Measurements from ENCODE around the gene KLF2. TPM values are rescaled to one million over a fixed set of nuclear protein-coding genes. Genes with fewer than 3 reads are reported as not detected.

The KLF2 gene
- total RNA-seq, 2 donors from 2014 or later, result 28.2 to 29.4 TPM

DNA sequence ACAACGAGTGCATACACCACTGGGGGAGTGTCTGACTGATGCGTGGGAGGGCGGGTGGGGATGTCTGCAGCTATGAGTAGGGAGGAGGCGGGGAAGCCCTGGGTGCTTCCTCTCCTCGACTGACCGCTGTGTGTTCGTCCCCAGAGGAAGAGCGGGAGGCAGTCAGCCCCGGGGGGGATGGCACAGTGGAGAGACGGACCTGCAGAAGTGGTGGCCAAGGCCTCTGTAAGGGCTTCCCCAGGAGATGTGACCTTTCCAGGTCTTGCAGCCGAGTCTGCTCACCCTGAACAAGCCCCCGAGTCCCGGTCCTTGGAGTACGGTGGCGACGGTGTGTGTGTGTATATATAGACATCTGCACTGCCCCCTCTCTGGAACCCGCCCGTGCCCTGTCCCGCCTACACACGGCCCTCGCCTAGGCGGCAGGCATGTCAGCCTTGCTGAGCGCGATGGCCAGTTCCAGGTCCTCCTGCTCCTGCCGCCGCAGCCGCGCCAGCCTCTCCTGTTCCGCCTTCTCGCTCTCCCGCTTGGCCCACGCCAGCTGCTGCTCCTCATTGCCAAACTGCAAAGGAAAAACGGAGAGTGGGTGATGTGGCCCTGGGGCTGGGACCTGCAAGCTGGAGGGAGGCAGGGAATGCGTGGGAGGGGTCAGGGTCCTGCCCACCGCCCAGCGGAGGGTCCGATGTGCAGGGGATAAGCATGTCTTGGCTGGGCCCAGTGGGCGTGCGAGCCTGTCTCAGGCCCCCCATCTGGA lies 30.8 kb downstream of the KLF2 start:
- intact Hi-C loops (cut with DNase I, micrococcal nuclease), result loop anchor here in 1 of 2 donors (5.0 kb wide), 1 partner anchor 88 kb away; no protein-coding TSS in a partner anchor
- ATAC-seq (peak; percentile 29), DNase-seq (no peak)

DNA sequence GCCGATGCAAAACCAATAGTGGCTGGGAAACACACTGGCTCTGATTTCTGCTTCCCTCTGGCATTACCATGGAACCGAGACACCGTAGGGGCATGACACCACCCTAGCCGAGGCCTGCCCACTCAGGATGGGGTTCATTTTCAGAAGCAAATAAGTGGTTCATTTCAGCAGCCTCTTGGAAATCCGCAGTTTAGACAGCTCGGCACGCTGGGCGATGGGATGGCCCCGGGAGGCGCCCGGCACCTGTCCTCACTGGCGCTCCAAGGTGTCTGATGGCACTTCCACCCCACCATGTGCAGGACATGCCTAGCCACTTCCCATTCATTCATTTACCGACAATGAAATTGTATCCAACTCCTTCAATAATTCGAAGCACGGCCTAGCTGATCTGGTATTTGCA lies 33.8 kb downstream of the KLF2 start:
- DNase-seq, result no peak
- ATAC-seq, result no peak
- intact Hi-C loops (cut with DNase I, micrococcal nuclease), result loop anchor here in 1 of 2 donors (5.0 kb wide), 1 partner anchor 91 kb away; no protein-coding TSS in a partner anchor

DNA sequence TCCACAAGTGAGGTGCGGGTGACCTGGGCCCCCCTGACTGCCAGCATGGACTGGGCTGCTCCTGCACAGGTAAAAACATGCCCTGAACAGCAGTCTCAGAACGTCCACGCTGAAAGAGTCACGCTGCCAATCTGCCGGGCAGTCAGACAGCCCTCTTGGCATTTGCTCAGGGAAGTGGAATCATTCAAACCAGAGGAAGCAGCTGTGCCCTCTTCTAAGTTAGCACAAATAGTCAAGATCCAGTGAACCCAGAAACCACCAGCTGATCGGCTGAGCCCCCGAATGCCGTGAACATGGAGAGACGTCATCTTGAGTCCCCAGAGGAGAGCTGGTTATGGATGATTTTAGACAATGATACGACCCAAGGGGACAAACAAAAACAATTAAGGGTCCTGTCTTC lies 34.4 kb downstream of the KLF2 start:
- DNase-seq (no peak), ATAC-seq (no peak)
- intact Hi-C loops (cut with DNase I, micrococcal nuclease), result loop anchor here in 1 of 2 donors (5.0 kb wide), 1 partner anchor 92 kb away; no protein-coding TSS in a partner anchor

DNA sequence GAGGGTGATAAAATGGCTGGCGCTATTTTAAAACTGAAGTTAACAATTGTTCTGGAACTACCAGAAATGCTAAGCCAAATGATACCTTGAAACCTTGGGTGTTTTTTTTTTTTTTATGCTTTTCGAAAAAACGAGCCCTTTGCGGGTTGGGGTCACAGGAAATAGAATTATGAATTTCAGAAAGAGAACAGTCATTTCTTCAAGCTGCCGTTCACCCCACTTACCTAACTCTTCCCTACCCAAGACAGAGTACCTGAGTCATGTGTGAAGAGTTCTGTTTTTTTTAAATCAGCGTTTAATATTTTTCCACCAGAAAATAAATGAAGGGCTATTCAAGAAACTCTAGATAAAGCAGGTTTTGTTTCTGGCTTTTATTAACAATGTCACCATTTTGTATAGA lies 35.3 kb downstream of the KLF2 start:
- ATAC-seq (no peak), DNase-seq (no peak)
- intact Hi-C loops (cut with DNase I, micrococcal nuclease), result loop anchor here in 1 of 2 donors (5.0 kb wide), 1 partner anchor 93 kb away; no protein-coding TSS in a partner anchor

DNA sequence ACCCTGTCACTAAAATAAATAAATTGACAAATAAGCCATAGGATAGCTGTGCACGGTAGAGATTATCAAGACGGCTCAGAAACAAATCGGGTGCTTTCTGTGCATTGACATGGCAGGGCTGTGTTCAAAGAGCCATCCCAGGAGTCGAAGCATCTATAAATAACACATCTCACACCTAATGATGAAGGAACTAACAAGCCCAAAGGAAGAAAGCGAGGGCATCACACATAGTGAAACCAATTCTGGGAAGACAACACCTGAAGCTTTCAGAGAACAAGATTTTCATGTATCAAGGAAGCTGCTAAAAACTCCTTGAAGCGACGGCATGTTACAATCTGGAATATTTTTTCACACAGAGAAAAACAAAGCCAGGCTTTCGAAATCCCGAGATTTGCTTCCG lies 36.1 kb downstream of the KLF2 start:
- ATAC-seq (no peak), DNase-seq (no peak)
- intact Hi-C loops (cut with DNase I, micrococcal nuclease), result no loop called here

DNA sequence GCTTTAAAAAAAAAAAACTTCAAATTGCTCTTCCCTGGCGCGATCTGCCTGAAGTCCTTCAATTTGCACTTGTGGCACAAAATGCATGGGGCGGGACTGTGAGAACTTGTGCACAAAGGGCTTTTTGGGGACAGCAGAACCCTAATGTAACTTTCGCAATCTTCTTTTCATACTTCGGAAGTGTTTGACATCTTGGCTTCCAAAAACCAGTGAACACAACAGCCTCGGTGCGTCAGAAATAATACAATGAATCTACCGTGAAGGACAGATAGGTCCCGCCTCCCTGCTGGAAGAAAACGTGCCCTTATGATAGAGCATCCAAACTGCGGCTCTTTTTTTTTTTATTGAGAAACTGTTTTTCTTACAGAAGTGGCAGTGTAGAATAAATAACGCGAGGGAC lies 36.6 kb downstream of the KLF2 start:
- intact Hi-C loops (cut with DNase I, micrococcal nuclease), result no loop called here
- no peak for ATAC-seq
- no peak for DNase-seq

DNA sequence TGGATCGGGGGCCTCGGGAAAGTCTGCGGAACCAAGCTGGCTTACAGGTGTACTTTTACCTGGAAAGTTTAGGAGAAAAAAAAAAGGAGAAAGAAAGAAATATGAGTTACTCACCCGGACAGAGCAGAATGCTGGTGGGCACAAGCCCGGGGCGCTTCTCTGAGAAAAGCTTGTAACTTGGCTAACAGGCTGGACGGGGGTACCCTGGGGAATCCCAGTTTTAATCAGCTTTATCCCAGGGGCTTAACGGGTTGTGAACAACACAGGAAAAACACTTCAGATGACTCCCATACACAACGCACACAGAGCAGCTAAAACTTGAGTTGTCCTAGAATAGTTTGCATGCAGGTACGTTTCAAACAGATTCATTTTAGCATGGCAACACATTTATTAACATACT lies 37.3 kb downstream of the KLF2 start:
- intact Hi-C loops (cut with DNase I, micrococcal nuclease), result no loop called here
- no peak for ATAC-seq
- no peak for DNase-seq

DNA sequence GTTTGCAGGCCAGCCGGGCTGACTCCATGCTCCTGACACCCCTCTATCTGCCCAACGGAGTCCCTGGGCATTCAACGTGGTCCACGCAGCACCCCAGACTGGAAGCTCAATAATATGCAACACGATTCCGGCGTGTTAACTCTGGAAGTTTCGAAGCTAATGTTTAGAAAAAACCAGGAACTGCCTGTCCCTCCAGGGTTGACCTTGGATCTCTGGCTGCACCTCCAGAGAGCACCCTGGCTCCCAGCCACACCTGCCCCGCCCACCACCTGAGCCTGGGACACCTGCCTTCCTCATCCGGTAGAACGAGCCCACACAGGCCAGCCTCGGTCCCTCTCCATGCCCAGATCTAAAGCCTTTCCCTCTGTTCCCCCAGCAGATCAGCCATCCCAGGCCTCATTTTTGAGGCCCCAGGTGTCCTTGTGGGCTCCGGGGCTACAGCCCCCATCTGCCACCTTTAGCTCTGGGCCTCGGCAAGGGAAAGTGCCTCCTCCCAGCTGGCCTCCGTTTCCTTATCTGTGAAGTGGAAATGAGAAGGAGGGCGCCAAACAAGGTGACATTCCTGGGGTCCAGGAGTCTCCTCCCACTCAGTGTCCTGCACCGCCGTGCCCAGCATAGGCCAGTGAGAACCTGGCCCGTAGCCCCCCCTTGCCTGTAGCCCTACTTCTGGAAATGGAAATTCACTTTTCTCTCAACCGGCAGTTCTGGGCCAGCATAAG lies 38.7 kb downstream of the KLF2 start:
- intact Hi-C loops (cut with DNase I, micrococcal nuclease), result no loop called here
- DNase-seq (peak; percentile 91 to 92), ATAC-seq (peak; percentile 98)

DNA sequence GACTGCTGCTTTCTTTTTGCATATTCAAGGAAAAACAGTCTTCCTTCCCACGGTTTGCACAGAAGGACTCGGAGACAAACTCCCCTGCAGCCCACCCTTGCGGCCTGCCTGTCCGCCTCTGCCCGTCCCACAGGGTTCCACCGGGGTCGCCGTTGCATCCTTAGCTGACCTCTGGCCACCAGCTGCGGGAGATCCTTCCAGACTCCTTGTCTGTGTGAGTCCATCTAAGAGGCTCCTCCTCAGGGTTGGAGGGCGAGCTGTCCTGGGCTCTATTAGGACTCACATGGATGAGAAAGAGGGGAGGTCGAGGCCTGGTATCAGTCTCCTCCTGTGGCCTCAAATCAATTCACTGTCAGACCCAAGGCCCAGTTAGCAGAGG lies 39.2 kb downstream of the KLF2 start:
- intact Hi-C loops (cut with DNase I, micrococcal nuclease), result no loop called here
- DNase-seq (no peak), ATAC-seq (no peak)

DNA sequence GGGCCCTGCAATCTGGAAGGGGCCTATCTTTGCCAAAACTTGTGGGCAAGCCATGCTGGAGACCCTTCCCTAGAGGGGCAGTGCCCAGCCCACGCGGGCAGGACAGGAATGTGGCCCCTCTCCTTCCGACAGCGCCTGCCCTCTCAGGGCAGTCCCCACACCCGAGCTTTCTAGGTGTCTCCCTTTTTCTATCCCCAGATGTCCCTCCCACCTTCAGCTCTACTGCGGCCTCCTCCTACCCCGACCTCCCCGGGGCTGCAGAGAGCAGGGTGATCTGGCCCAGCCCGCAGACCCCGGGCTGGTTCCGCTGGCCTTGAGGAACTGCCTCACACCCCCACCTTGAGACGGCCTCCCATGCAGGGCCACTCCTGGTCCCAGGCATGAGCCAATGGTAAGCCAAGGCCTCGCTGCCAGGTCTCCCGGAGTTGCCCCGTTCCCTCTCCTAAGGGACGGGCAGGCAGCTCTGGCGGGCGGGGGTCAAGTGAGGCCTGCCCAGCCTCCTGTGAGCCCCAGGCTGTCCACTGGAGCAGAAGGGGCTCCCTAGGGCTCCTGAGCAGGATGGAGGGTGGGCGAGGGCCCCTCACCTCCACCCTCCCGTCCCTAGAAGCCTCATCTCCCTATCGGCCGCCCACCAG lies 39.7 kb downstream of the KLF2 start:
- DNase-seq, result no peak
- intact Hi-C loops (cut with DNase I, micrococcal nuclease), result no loop called here
- ATAC-seq, result no peak

DNA sequence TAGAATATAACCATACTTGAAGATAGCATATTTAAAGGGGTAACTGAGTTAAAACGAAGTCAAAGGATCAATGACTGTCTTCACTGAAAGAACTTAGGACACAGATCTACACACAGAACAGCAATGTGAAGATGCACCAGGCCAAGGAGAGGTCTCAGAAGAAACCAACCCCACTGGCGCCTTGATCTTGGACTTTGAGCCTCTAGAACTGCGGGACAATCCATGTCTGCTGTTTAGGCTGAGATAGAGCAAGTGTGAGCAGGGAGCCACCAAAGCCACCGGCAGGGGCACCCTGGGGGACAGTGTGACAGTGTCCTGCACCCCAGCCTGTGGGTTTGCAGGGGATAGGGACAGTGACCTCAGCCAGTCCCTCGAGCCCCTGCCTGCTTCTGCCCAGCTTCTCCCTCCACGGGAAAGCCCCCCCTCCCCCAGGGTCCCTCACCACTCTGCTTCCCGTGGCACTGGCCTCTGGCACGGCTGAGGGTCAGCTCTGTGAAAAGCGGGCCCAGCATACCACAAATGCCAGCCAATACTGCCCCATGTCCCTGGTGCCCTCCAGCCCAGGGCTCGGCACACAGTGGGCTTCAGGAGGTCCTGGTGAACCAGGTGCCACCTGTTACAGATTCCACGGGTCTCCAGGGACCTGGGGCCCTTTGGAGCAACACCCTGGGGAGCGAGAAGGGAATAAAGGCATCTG lies 40.8 kb downstream of the KLF2 start:
- DNase-seq (no peak), ATAC-seq (peak; percentile 31)
- intact Hi-C loops (cut with DNase I, micrococcal nuclease), result no loop called here

DNA sequence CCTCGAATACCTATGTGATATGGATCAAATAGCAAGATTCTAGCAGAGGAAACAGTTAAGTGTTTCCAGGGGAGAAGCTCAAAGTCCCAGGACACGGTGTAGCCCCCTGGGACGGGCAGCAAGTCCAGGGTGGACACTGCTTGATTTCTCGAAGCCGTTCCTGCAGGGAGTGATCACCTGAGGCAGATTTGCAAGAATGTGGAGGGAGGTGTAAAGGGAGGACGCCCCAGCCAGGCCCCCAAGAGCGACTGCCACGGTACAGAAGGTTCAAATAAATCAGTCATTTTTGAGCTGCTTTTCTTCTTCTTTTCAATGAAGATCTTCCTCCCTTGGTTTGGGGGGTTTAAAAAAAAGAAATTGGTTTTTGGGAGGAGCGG lies 41.4 kb downstream of the KLF2 start:
- intact Hi-C loops (cut with DNase I, micrococcal nuclease), result no loop called here
- no peak for ATAC-seq
- no peak for DNase-seq

DNA sequence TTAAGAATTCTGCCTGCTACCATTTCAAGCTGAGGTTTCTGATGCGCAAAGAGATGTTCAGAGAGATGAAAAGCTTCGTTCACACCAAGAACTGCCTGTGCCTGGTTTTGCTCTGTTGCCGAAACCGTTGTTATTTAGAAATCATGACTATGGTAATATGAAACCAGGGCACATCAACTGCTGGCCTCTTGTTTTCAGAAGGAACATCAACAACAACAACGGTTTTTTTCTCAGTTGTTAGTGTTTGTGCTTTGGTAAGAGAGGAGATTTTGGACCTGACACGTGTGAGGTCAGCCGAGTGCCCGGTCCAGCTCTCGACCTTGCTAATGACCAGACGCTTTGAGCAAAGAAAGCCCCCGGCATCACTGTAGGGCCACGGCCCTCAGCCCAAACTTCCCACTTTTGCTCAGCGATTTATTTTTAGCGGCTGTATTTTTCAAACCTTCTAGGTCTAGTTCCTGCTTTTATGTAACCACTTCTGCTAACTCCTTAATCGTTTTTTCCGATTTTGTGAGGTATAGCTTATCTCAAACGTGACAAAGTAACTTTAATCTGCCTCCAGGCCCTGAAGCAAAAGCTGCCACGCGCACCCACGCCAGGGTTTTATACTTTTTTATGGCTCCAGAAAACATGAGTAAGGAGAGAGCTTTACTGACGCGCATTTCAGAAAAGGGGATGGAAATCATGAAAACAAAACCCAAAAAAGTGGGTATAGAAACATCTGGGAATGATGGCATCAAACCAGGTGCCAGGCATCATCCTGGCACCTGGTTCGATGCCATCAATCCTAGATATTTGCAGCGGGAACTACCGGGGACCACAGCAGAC lies 42.0 kb downstream of the KLF2 start:
- intact Hi-C loops (cut with DNase I, micrococcal nuclease), result no loop called here
- ATAC-seq (no peak), DNase-seq (no peak)

DNA sequence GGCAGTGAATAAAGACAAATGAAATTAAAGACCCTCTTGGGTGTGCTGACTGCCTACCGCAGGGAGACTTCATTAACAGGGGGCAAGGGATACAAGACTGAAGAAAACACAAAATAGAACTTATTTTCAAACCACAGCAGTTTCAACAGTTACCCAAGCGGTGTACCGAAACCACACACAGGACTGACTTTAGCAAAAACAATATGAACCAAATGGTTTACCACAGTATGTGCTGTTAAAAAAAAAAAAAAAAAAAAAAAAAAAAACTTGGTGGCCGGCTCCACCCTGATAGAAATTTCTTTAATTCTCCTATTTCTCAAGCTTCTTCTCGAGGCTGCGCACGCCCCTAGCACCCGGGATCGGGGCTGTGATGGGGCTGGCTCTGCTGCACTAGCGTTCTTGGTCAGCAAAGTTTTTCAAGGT lies 42.6 kb downstream of the KLF2 start:
- intact Hi-C loops (cut with DNase I, micrococcal nuclease), result no loop called here
- ATAC-seq (no peak), DNase-seq (no peak)

DNA sequence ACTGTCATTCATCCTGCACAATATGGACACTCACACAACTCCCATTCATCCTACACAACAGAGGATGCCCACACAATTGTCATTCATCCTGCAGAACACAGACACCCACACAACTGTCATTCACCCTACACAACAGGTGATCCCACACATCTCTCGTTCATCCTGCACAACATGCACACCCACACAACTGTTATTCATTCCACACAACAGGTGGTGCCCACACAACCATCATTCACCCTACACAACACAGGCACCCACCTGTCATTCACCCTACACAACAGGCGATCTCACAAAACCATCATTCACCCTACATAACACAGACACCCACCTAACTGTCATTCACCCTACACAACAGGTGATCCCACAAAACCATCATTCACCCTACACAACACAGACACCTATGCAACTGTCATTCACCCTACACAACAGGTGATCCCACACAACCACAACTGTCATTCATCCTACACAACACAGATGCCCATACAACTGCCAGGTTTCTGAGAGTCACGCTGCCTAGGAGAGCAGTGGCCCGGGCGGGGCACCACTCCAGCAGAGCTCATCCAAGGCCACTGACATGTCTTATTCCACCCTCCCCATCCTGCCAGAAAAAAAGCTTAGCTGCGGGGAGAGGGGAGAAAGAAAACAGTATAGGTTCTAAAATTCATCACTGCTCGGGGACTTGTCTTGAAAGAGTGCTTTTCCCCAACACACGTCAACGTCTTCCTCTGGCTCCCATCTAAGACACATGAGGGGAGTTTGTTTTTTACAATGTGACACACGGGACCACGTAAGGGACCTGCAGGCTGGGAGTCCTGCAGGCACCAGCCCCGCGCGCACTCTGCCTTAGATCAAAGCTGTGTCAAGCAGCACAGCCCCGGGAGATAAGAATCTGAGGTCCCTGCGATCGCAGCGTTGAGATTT lies 44.0 kb downstream of the KLF2 start:
- DNase-seq, result no peak
- intact Hi-C loops (cut with DNase I, micrococcal nuclease), result no loop called here
- ATAC-seq, result no peak

DNA sequence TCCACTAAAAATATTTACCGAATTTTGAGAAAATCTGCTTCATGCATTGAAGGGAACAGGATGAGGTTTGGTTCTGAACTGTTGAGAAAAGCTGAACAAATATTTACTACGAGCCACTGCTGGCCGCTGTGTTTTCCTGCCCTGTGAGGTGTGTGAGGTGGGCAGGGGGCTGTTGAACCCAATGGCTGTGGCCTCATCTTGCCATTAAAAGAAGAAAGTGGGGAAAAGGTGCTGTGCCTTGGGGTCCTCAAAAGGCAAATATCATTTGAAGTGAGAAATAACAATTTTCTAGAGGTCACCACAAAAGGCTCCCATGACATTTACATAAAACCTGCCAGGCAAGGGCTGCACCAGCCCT lies 44.7 kb downstream of the KLF2 start:
- no peak for DNase-seq
- ATAC-seq, result no peak
- intact Hi-C loops (cut with DNase I, micrococcal nuclease), result no loop called here

DNA sequence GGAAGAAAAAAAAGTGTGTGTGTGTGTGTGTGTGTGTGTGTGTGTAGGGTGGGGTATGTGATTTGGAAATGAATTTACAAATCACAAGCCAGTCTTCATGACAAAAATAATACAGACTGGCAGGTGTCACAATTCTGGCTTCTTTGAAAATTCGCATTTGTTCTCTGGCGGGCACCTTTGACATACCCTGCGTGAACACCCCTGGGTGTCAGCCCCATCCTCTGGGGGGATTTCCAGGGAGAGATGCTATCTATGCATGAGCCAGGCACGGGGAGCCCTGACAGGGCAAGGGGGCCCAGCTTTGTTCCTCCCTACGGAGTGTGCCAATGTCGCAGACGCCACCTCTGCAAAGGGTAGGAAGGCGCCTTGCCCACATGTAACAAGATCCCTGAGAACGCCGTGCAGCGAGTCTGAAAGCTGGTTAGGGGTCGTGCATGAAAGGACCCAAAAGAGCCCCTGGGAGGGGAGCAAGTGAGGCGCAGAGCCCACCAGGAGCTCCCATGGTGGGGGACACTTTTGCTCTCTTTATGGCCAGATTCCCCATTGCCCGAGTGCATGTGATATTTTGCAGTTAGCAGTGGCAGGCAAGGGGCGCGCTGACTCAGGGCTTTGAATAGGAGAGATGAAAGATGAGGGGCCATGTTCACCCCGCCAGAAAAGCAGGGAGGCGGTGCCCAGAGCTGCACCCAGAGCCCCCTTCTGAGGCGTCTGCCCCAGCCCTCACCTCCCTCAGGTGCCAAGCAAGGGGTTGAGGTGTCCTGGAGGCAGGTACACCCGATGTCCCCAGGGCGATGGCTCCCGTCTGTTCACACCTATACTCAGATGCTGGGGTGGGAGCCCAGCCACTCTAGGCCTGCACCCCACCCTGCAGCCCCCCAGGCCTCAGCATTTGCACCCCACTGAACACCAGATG lies 45.3 kb downstream of the KLF2 start:
- ATAC-seq (no peak), DNase-seq (no peak)
- intact Hi-C loops (cut with DNase I, micrococcal nuclease), result no loop called here
